H9 (cell line): ENCODE data around the gene TRABD2B. TPM values are rescaled to one million over a fixed set of nuclear protein-coding genes. Genes with fewer than 3 reads are reported as not detected.

ENCODE experiments used
- DNase-seq: peaks from one replicate; pipeline ENCODE4 v3.0.0-alpha.2; 2017
- H2AFZ ChIP-seq: one replicate; pipeline ENCODE4 v1.6.1; 2013; ENCODE audit warnings: mild to moderate bottlenecking, low read length, control low read depth, moderate library complexity
- H2AK5ac ChIP-seq: 2 replicates; pipeline ENCODE4 v1.6.1; 2013; ENCODE audit warnings: low read length, control low read depth, mixed read lengths; ENCODE audit not compliant: insufficient read length
- H2BK120ac ChIP-seq: one replicate; pipeline ENCODE4 v1.6.1; 2013; ENCODE audit warnings: low read depth, mild to moderate bottlenecking, low read length, control low read depth, inconsistent platforms; ENCODE audit not compliant: poor library complexity, severe bottlenecking
- H2BK12ac ChIP-seq: 2 replicates; pipeline ENCODE4 v1.6.1; 2013; ENCODE audit warnings: low read length, control low read depth, mixed read lengths, low read depth; ENCODE audit not compliant: insufficient read length
- H2BK15ac ChIP-seq: 2 replicates; pipeline ENCODE4 v1.6.1; 2013; ENCODE audit warnings: low read depth, low read length, control low read depth
- H2BK20ac ChIP-seq: one replicate; pipeline ENCODE4 v1.6.1; 2013; ENCODE audit warnings: low read depth, mild to moderate bottlenecking, low read length, control low read depth, inconsistent platforms; ENCODE audit not compliant: poor library complexity, severe bottlenecking
- H2BK5ac ChIP-seq: 2 replicates; pipeline ENCODE4 v1.6.1; 2013; ENCODE audit warnings: low read length, control low read depth, mixed read lengths; ENCODE audit not compliant: insufficient read length
- H3K14ac ChIP-seq: 2 replicates; pipeline ENCODE4 v1.6.1; 2013; ENCODE audit warnings: low read length, control low read depth; ENCODE audit not compliant: insufficient read depth
- H3K18ac ChIP-seq: 2 replicates; pipeline ENCODE4 v1.6.1; 2013; ENCODE audit warnings: low read depth, mild to moderate bottlenecking, mixed read lengths, low read length, control low read depth; ENCODE audit not compliant: insufficient read length
- H3K23ac ChIP-seq: 2 replicates; pipeline ENCODE4 v1.6.1; 2013; ENCODE audit warnings: low read length, control low read depth, mixed read lengths, low read depth; ENCODE audit not compliant: insufficient read length
- H3K23me2 ChIP-seq: 2 replicates; pipeline ENCODE4 v1.6.1; 2013; ENCODE audit warnings: low read depth, mild to moderate bottlenecking, mixed read lengths, low read length, control low read depth; ENCODE audit not compliant: insufficient read length, poor library complexity, severe bottlenecking
- H3K27ac ChIP-seq: 2 replicates; pipeline ENCODE4 v1.5.1; 2013; ENCODE audit warnings: low read length, control low read depth, mixed read lengths, low read depth; ENCODE audit not compliant: insufficient read length
- H3K27me3 ChIP-seq: 2 replicates; pipeline ENCODE4 v1.6.1; 2013; ENCODE audit warnings: low read length, control low read depth, inconsistent platforms; ENCODE audit not compliant: insufficient read depth
- H3K4ac ChIP-seq: 2 replicates; pipeline ENCODE4 v1.6.1; 2013; ENCODE audit warnings: low read depth, mild to moderate bottlenecking, control low read depth, inconsistent platforms, low read length, moderate library complexity
- H3K4me1 ChIP-seq: 2 replicates; pipeline ENCODE4 v1.6.1; 2013; ENCODE audit warnings: low read length, control low read depth, inconsistent platforms; ENCODE audit not compliant: insufficient read depth
- H3K4me2 ChIP-seq: 2 replicates; pipeline ENCODE4 v1.6.1; 2013; ENCODE audit warnings: low read length, control low read depth, mixed read lengths; ENCODE audit not compliant: insufficient read length, insufficient read depth
- H3K56ac ChIP-seq: 2 replicates; pipeline ENCODE4 v1.6.1; 2013; ENCODE audit warnings: low read depth, mild to moderate bottlenecking, mixed read lengths, low read length, control low read depth; ENCODE audit not compliant: insufficient read length
- H3K79me1 ChIP-seq: 2 replicates; pipeline ENCODE4 v1.6.1; 2013; ENCODE audit warnings: low read depth, mild to moderate bottlenecking, moderate library complexity, low read length, control low read depth, inconsistent platforms; ENCODE audit not compliant: insufficient read depth, poor library complexity, severe bottlenecking
- H3K79me2 ChIP-seq: 2 replicates; pipeline ENCODE4 v1.6.1; 2013; ENCODE audit warnings: low read length, control low read depth, inconsistent platforms; ENCODE audit not compliant: insufficient read depth
- H3K9ac ChIP-seq: 2 replicates; pipeline ENCODE4 v1.6.1; 2013; ENCODE audit warnings: low read length, control low read depth, mixed read lengths; ENCODE audit not compliant: insufficient read length; ENCODE audit errors: extremely low read depth
- H3K9me3 ChIP-seq: one replicate; pipeline ENCODE4 v1.6.1; 2013; ENCODE audit warnings: low read depth, low read length, inconsistent platforms; ENCODE audit not compliant: control insufficient read depth
- H3T11ph ChIP-seq: one replicate; pipeline ENCODE4 v1.6.1; 2013; ENCODE audit warnings: mild to moderate bottlenecking, low read length, control low read depth, inconsistent platforms
- H4K20me1 ChIP-seq: one replicate; pipeline ENCODE4 v1.6.1; 2013; ENCODE audit not compliant: control insufficient read depth, insufficient read length, insufficient read depth
- H4K5ac ChIP-seq: 2 replicates; pipeline ENCODE4 v1.6.1; 2013; ENCODE audit warnings: low read depth, mild to moderate bottlenecking, mixed read lengths, low read length, control low read depth; ENCODE audit not compliant: insufficient read length
- H4K8ac ChIP-seq: replicated peaks from 2 replicates; pipeline ENCODE4 v1.6.1; 2013; ENCODE audit warnings: low read length, control low read depth, mixed read lengths, low read depth; ENCODE audit not compliant: insufficient read length
- H4K91ac ChIP-seq: 2 replicates; pipeline ENCODE4 v1.6.1; 2013; ENCODE audit warnings: low read depth, mild to moderate bottlenecking, moderate library complexity, mixed read lengths, low read length, control low read depth; ENCODE audit not compliant: insufficient read length
- H3K27ac Mint-ChIP-seq, 3 experiments: 2 replicates in 2 of 3; 3 replicates in 1 of 3; pipeline ENCODE4 v1.8.0; 2020 to 2021; ENCODE audit warnings: mixed read lengths in 3 of 3, mild to moderate bottlenecking in 1 of 3, moderate library complexity in 1 of 3
- H3K27me3 Mint-ChIP-seq: 2 replicates; pipeline ENCODE4 v1.8.0; 2021; ENCODE audit warnings: low read depth, mild to moderate bottlenecking, moderate library complexity, mixed read lengths
- H3K36me3 Mint-ChIP-seq, 3 experiments: 2 replicates in 2 of 3; 3 replicates in 1 of 3; pipeline ENCODE4 v1.8.0; 2020 to 2021; ENCODE audit warnings: low read depth in 3 of 3, mixed read lengths in 3 of 3; ENCODE audit not compliant: insufficient read depth in 1 of 3
- H3K4me1 Mint-ChIP-seq, 2 experiments: 2 replicates each; pipeline ENCODE4 v1.8.0; 2020; ENCODE audit warnings: mixed read lengths in 2 of 2
- H3K4me3 Mint-ChIP-seq, 2 experiments: 2 replicates in 1 of 2; 3 replicates in 1 of 2; pipeline ENCODE4 v1.8.0; 2020 to 2021; ENCODE audit warnings: mild to moderate bottlenecking in 2 of 2, mixed read lengths in 2 of 2, moderate library complexity in 1 of 2
- H3K9me3 Mint-ChIP-seq, 2 experiments: 2 replicates in 1 of 2; 3 replicates in 1 of 2; pipeline ENCODE4 v1.8.0; 2020; ENCODE audit warnings: mild to moderate bottlenecking in 2 of 2, mixed read lengths in 2 of 2, moderate library complexity in 1 of 2
- WGBS: extraction: QIAGEN DNeasy Blood & Tissue Kit; methylation state at CpG from one replicate; pipeline ENCODE4 v1.1.7; 2013; ENCODE audit warnings: missing lambda C conversion rate, low lambda C conversion rate, mixed read lengths; ENCODE audit not compliant: insufficient read length; ENCODE audit errors: extremely low coverage; 5-methylcytosine and 5-hydroxymethylcytosine counted together
- total RNA-seq: library from RNA; stranded (reverse); gene quantifications from 2 replicates; pipeline ENCODE4 v1.2.1, GENCODE V29; 2021
- TF ChIP-seq, protein P1 (sequence below): fragments of 200-600 bp; sonication (generic); conservative IDR thresholded peaks from 3 replicates; pipeline ENCODE4 v1.8.0; 2021; ENCODE audit warnings: antibody characterized with exemption, mild to moderate bottlenecking

The TRABD2B gene
- total RNA-seq, 1 experiment from 2014 or later: 2.3 TPM

DNA sequence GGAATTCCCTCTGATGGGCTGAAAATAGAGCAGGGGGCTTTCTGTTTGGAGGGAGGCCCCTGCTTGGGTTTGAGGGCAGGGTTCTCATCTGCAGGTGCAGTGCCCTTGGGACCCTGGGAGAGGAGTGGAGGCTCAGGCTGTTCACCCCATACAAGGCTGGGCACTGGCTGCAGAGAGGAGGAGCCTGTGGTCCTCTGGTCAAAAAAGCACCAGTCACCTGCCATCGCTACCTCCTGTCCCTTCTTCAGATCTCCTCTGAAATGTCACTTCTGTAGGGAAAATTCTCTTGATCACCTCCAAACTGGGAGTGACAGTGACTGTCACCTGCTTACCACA, 108.9 kb downstream of the TRABD2B start:
- no peaks in the 10 kb centered on the region for H3K36me3 Mint-ChIP-seq
- H3K23me2 ChIP-seq: no peaks in the 10 kb centered on the region
- no peak overlapping the region for H4K91ac ChIP-seq
- no peaks in the 10 kb centered on the region for H3K79me2 ChIP-seq
- H4K5ac ChIP-seq: no peak overlapping the region
- H3K56ac ChIP-seq: no peak overlapping the region
- no peak overlapping the region for H2BK5ac ChIP-seq
- TF ChIP-seq, protein P1, sequence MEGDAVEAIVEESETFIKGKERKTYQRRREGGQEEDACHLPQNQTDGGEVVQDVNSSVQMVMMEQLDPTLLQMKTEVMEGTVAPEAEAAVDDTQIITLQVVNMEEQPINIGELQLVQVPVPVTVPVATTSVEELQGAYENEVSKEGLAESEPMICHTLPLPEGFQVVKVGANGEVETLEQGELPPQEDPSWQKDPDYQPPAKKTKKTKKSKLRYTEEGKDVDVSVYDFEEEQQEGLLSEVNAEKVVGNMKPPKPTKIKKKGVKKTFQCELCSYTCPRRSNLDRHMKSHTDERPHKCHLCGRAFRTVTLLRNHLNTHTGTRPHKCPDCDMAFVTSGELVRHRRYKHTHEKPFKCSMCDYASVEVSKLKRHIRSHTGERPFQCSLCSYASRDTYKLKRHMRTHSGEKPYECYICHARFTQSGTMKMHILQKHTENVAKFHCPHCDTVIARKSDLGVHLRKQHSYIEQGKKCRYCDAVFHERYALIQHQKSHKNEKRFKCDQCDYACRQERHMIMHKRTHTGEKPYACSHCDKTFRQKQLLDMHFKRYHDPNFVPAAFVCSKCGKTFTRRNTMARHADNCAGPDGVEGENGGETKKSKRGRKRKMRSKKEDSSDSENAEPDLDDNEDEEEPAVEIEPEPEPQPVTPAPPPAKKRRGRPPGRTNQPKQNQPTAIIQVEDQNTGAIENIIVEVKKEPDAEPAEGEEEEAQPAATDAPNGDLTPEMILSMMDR: no peak
- no peaks in the 10 kb centered on the region for H3K9me3 Mint-ChIP-seq
- no peak overlapping the region for H3K4me2 ChIP-seq
- H3K4ac ChIP-seq: no peak overlapping the region
- H3K27ac Mint-ChIP-seq: no peak overlapping the region
- no peak overlapping the region; a peak in 1 of 5 replicates for H3K4me3 Mint-ChIP-seq
- H3K4me1 ChIP-seq: no peaks in the 10 kb centered on the region; the same call in 1 of the 2 replicates
- H2BK12ac ChIP-seq: no peak overlapping the region
- H2AK5ac ChIP-seq: no peak overlapping the region
- no peak overlapping the region for H2AFZ ChIP-seq
- H2BK15ac ChIP-seq: no peak overlapping the region
- no peaks in the 10 kb centered on the region for H3K79me1 ChIP-seq
- H2BK120ac ChIP-seq: no peak overlapping the region
- no peak for DNase-seq
- no peak overlapping the region for H3K18ac ChIP-seq
- no peak overlapping the region for H3T11ph ChIP-seq
- no CpG with 5 or more reads among the region's 1 CpG for whole genome bisulfite sequencing
- H4K8ac ChIP-seq: no peak overlapping the region
- H3K23ac ChIP-seq: no peak overlapping the region
- peaks cover 10% of the 10 kb centered on the region in 2 experiments for H3K4me1 Mint-ChIP-seq
- H4K20me1 ChIP-seq: no peaks in the 10 kb centered on the region
- no peak overlapping the region for H3K27ac ChIP-seq
- H2BK20ac ChIP-seq: no peak overlapping the region
- no peak overlapping the region for H3K9ac ChIP-seq
- no peak overlapping the region for H3K14ac ChIP-seq
- no peaks in the 10 kb centered on the region for H3K9me3 ChIP-seq
- H3K27me3 Mint-ChIP-seq: peaks cover 1% of the 10 kb centered on the region; the same call in 1 of the 2 replicates
- no peaks in the 10 kb centered on the region for H3K27me3 ChIP-seq
